Measurements from ENCODE around the gene RPS6KA1.
"Not testable (repeated sequence)": the region's sequence is repeated elsewhere in the genome, so short reads cannot be mapped to it uniquely, and the experiment has no call there.

RPS6KA1 gene

DNA sequence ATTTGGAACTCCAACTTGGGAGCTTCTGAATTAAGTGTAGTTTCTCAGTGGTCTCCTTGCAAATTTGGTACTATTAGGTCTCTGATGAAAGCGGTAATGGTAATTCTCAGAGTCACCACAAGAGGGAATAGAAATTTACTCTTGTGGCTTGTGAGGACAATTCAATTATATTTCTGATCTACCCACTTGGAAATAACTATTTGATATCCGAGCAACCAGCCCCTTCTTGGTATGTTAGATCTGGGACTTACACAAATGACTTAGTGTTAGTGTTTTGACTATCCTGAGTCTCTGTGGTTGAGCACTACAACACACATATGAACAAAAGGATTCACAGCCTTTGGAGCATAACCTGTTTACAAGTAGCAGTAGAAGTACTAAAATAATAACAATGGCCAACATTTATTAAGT, 68.1 kb downstream of the RPS6KA1 start:
- no peak for DNase-seq (ENCODE audit: low read depth in 2 of 2)

DNA sequence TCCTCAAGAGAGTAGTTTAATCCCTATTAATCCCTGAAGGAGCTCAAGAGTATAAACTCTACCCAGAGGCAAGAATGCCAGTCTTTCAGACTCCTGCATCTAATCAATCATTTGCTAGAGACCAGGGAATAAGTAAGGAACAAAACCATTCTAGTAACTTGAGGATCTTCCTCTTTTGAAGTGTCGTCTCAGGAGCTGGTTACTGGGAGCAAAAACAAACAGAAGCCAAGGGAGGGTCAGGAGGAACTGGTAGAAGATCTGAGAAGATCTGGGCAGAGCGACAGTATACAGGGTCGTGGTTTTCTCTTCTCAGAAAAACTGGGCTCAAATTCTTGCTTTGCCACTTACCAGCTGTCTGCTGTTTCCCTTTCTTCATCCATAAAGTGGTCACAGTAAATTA, 69.3 kb downstream of the RPS6KA1 start:
- DNase-seq (ENCODE audit: low read depth in 2 of 2) = no peak

DNA sequence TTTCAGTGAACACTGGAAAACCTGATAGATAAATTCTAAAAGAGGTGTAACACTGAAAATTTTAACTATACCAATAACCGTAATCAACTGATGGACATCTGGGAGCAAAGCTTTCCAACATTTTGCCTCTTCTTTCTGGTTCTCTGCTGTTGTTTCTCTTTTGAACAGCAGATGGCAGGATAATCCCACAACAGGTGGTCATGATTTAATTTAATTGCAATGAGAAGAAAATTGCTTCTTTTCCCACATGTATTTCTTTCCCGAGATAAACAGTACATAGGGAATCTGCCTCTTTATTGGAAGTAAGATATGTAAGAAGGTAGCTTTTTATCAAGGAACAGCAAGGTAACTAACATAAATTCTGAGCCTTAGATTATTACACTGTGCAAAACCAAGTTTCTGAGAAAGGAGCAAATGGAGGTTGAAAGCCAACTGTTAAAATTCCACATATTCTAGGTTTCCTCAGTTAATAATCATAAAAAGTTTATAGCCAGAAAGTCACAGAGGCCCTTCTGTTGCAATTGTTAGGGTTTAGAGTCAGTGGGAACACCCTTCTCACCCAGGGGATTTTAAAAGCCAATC, 72.9 kb downstream of the RPS6KA1 start:
- DNase-seq (ENCODE audit: low read depth in 2 of 2) = peak in 1 of 2 donors; percentile 45

DNA sequence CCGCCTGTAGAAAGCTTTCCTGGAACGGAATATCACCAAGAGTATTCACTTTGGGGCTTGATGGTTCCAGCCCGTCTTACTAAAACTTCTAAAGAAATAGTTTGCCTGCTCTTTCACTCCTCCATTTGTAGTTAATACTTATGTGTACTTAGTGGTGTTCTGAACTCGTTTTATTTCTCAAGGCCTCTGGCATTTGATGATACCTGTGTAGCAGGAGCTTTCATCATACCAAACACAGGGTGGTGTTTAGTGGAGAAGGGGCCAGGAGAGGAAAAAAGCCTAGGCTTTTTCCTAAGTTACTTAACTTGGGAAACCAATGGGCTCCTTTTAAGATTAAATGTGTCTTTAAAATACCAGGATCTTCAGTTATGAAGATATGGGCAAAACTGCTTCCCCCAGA, 74.3 kb downstream of the RPS6KA1 start:
- DNase-seq (ENCODE audit: low read depth in 2 of 2) = no peak

DNA sequence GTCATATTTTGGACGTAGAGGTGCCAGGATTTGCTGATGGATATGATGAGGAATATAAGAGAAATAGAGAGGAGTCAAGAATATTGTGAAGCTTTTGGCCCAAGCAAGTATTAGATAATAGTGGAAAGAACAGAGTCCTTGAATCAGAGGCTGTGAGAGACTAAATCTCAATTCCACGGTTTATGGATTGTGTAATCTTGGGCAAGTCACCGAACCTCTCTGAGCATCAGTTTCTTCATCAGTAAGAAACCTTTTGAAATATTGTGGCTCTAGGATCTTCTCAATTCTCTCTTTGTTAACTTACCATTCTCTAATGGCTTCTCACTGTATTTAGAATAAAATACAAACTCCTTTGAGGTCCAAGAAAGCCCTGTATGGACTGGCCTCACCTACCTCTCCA, 77.6 kb downstream of the RPS6KA1 start:
- DNase-seq (ENCODE audit: low read depth in 2 of 2) = no peak

DNA sequence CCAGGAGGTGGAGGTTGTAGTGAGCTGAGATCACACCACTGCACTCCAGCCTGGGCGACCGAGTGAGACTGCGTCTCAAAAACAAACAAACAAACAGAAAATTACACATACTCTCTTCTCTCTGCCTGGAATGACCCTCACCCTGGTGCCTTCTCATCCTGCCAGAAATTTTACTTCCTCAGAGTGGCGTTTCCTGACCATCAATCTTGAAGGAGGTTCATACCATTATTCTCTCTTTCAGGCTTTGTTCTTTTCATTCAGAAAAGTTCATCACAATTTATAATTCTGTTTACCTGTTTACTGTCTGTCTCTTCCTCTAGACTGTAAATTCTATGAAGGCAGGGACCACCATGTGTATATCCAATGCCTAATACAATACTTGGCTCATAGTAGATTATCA, 79.3 kb downstream of the RPS6KA1 start:
- DNase-seq (ENCODE audit: low read depth in 2 of 2) = no peak

DNA sequence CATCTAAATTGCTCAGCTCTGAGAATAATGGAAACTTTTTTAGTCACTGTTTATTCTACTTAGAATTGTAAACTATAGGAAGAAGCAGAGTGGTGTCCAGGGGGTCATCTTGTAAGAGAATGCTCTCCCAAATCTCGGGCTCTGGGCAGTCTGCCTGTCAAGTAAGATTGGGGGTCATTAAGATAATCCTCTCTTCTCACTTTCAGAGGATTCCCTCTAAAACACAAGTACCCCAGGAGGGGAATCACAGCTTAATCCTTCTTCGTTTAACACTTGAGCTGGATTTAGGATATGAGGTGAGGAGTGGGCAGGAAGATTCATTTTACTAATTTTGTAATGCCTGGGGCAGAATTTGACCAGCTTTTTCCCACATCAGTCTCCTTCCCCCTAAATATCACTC, 81.2 kb downstream of the RPS6KA1 start:
- DNase-seq (ENCODE audit: low read depth in 2 of 2) = no peak

DNA sequence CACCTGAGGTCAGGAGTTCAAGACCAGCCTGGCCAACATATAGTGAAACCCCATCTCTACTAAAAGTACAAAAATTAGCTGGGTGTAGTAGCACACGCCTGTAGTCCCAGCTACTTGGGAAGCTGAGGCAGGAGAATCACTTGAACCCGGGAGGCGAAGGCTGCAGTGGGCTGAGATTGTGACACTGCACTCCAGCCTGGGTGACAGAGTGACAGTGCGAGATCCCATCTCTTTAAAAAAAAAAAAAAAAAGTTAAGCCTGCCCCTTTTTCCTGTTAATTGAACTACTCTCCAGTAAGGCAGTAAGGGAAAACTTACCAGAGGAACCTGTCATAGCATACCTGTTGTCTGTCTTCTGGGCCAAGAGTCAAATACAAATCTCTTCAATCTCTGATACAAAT, 83.1 kb downstream of the RPS6KA1 start:
- not testable (repeated sequence) for DNase-seq (ENCODE audit: low read depth in 2 of 2)

DNA sequence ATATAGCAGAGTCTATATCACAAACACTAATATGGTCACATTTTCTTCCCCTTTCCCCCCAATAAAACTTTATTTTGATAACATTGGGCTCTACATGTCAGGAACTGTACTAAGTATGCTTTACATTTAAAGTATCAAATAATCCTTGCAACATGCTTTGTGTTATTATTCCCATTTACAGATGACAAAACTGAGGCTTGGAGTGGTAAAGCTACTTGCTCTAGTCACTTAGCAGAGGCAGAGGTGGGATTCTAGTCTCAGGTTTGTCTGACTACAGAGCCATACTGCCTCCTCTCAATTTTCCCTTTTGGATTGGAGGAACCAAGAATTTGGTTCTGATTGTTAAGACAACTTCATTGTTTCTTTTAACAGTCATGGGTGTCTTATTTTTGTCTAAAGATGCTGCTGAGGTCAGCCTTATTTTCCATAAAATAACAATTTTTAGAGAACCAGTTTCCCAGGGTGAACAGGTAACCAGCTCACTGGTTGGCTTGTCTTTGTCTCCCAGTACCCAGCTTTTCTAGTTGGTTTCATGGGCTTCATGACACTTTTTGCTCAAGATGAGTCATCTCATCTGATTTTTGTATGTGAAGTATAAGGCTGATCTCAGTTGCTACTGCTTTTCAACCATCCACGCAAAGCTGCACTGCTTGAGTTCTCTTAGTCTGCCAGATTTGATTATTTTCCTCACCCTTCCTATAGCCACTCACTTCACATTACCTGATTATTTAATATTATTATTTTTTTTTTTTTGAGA, 85.3 kb downstream of the RPS6KA1 start:
- no peak for DNase-seq (ENCODE audit: low read depth in 2 of 2)

DNA sequence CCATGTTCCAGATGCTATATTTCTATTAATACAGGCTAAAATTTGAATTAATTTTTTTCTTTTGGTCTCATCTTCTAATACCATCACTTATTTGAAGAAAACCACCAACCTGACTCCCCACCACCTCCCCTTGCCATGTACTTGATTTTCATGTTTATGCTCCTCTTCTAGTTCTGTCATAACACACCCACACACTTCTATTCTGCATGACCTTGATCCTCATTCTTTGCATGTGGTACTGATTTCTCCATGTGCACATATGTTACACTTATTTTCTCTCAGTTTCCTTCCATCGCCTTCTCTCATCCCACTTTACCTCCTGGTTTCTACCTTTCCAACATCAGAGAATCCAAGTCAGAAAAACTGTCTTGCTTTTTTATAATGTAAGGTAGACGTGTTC, 87.3 kb downstream of the RPS6KA1 start:
- DNase-seq (ENCODE audit: low read depth in 2 of 2) = no peak

DNA sequence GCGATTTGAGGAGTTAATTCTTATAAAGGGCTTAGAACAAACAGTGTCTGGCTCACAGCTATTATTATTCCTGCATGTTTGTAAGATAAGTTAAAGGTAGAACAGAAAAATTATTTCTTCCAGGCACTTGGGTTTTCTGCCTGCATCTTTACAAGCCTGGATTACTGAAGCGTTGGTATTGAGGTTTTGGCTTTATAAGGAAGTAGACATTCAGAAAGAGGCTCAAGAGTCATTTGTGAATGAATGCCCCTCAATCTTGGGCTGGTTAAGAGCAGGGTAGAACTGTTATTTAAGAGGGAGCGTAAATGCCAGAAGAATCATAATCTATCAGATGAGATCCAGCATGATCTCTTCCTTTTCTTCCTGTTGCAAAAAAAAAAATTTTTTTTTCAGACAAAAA, 89.0 kb downstream of the RPS6KA1 start:
- DNase-seq (ENCODE audit: low read depth in 2 of 2) = no peak
